Endodermal cell (in vitro differentiated cells): Measurements from ENCODE around the gene LRIT2. TPM values are rescaled to one million over a fixed set of nuclear protein-coding genes. Genes with fewer than 3 reads are reported as not detected.

ENCODE experiments used
- DNase-seq: peaks from one replicate; pipeline ENCODE4 v3.0.0-alpha.2; 2017
- H3K27ac ChIP-seq: 2 replicates; pipeline ENCODE4 v1.5.1; 2013; ENCODE audit warnings: mild to moderate bottlenecking, low read depth, low read length, moderate library complexity
- H3K27me3 ChIP-seq: 2 replicates; pipeline ENCODE4 v1.6.1; 2013; ENCODE audit warnings: mild to moderate bottlenecking, low read length, moderate library complexity; ENCODE audit not compliant: insufficient read depth, control insufficient read depth, poor library complexity, severe bottlenecking
- H3K36me3 ChIP-seq: 2 replicates; pipeline ENCODE4 v1.7.0; 2013; ENCODE audit warnings: mild to moderate bottlenecking, low read length, moderate library complexity; ENCODE audit not compliant: control insufficient read depth, insufficient read depth
- H3K4me1 ChIP-seq: one replicate; pipeline ENCODE4 v1.7.0; 2013; ENCODE audit warnings: low read length; ENCODE audit not compliant: control insufficient read depth, insufficient read depth
- H3K4me3 ChIP-seq: 2 replicates; pipeline ENCODE4 v1.5.1; 2013; ENCODE audit warnings: mild to moderate bottlenecking, low read length, moderate library complexity
- H3K9ac ChIP-seq: 2 replicates; pipeline ENCODE4 v1.6.1; 2013; ENCODE audit warnings: mild to moderate bottlenecking, low read length, moderate library complexity; ENCODE audit not compliant: poor library complexity, severe bottlenecking; ENCODE audit errors: extremely low read depth
- H3K9me3 ChIP-seq: 2 replicates; pipeline ENCODE4 v1.6.1; 2013; ENCODE audit warnings: mild to moderate bottlenecking, low read length, moderate library complexity; ENCODE audit not compliant: control insufficient read depth
- H3K27ac Mint-ChIP-seq: 2 replicates; pipeline ENCODE4 v1.8.0; 2020; ENCODE audit warnings: mixed read lengths
- H3K27me3 Mint-ChIP-seq: 2 replicates; pipeline ENCODE4 v1.8.0; 2021; ENCODE audit warnings: mild to moderate bottlenecking, mixed read lengths; ENCODE audit not compliant: insufficient read depth
- H3K36me3 Mint-ChIP-seq: 2 replicates; pipeline ENCODE4 v1.8.0; 2020; ENCODE audit warnings: low read depth, mixed read lengths
- H3K4me1 Mint-ChIP-seq: 2 replicates; pipeline ENCODE4 v1.8.0; 2020; ENCODE audit warnings: mixed read lengths
- H3K4me3 Mint-ChIP-seq: 2 replicates; pipeline ENCODE4 v1.8.0; 2020; ENCODE audit warnings: mild to moderate bottlenecking, moderate library complexity, mixed read lengths
- H3K9me3 Mint-ChIP-seq: 2 replicates; pipeline ENCODE4 v1.8.0; 2020; ENCODE audit warnings: mild to moderate bottlenecking, mixed read lengths
- CTCF ChIP-seq: fragments of 200-600 bp; sonication (generic); conservative IDR thresholded peaks from 2 replicates; pipeline ENCODE4 v1.5.0; 2021; ENCODE audit warnings: antibody characterized with exemption, mild to moderate bottlenecking
- WGBS, 2 experiments: methylation state at CpG; one replicate each; pipeline versions ENCODE4 v1.1.5 to v1.1.7; 2013; ENCODE audit warnings: missing lambda C conversion rate in 2 of 2, mixed read lengths in 1 of 2; ENCODE audit not compliant: insufficient coverage in 1 of 2, insufficient read length in 1 of 2; 5-methylcytosine and 5-hydroxymethylcytosine counted together
- total RNA-seq, 2 donors: library from RNA; stranded (reverse); fragmentation: NEBNext Ultra II Directional in 1 of 2; extraction: Animal tissue kit (Norgen Biotek cat#: 25700) in 1 of 2; gene quantifications; 2 replicates in 1 of 2; 3 replicates in 1 of 2; pipeline ENCODE4 v1.2.1, GENCODE V29; 2021

Gene LRIT2
- total RNA-seq, 2 donors from 2014 or later, result not detected

GRCh38 chr10:84233940-84234339, 8.6 kb upstream of the LRIT2 start:
- H3K27me3 ChIP-seq, result peaks cover 18% of the 10 kb centered on the region
- no peaks in the 10 kb centered on the region for H3K36me3 ChIP-seq
- Mint-ChIP-seq H3K4me1 (peaks cover 4% of the 10 kb centered on the region), H3K36me3 (no peaks in the 10 kb centered on the region), H3K4me3 (no peak overlapping the region), H3K27me3 (peaks cover 29% of the 10 kb centered on the region), H3K9me3 (no peaks in the 10 kb centered on the region), H3K27ac (no peak overlapping the region)
- DNase-seq, result no peak
- no peaks in the 10 kb centered on the region for H3K9me3 ChIP-seq
- no peaks in the 10 kb centered on the region for H3K4me1 ChIP-seq
- no peak overlapping the region for H3K4me3 ChIP-seq
- no peak overlapping the region for H3K9ac ChIP-seq
- TF ChIP-seq CTCF, result no peak
- no peak overlapping the region for H3K27ac ChIP-seq
- 85 to 94% methylated on average over 2 to 4 of the region's 4 CpGs for WGBS, 2 experiments

GRCh38 chr10:84232376-84232775, 7.0 kb upstream of the LRIT2 start:
- Mint-ChIP-seq H3K27ac (no peak overlapping the region), H3K27me3 (peaks cover 27% of the 10 kb centered on the region), H3K9me3 (no peaks in the 10 kb centered on the region), H3K4me3 (no peak overlapping the region), H3K36me3 (no peaks in the 10 kb centered on the region), H3K4me1 (peaks cover 4% of the 10 kb centered on the region)
- 89 to 91% methylated on average over 8 to 10 of the region's 10 CpGs for WGBS, 2 experiments
- Histone ChIP-seq H3K9me3 (no peaks in the 10 kb centered on the region), H3K27me3 (peaks cover 32% of the 10 kb centered on the region), H3K36me3 (no peaks in the 10 kb centered on the region), H3K4me3 (no peak overlapping the region), H3K9ac (no peak overlapping the region), H3K4me1 (no peaks in the 10 kb centered on the region), H3K27ac (no peak overlapping the region)
- TF ChIP-seq CTCF, result no peak
- no peak for DNase-seq

GRCh38 chr10:84230359-84230758, 5.0 kb upstream of the LRIT2 start:
- Mint-ChIP-seq H3K4me3 (no peak overlapping the region), H3K36me3 (no peaks in the 10 kb centered on the region), H3K27me3 (peaks cover 24% of the 10 kb centered on the region), H3K9me3 (no peaks in the 10 kb centered on the region), H3K4me1 (no peaks in the 10 kb centered on the region), H3K27ac (no peak overlapping the region)
- H3K27me3 ChIP-seq, result peaks cover 41% of the 10 kb centered on the region
- H3K4me1 ChIP-seq, result no peaks in the 10 kb centered on the region
- H3K9me3 ChIP-seq, result no peaks in the 10 kb centered on the region
- no peak overlapping the region for H3K9ac ChIP-seq
- WGBS, 2 experiments, result 91 to 100% methylated on average over 1 of the region's 1 CpG
- H3K36me3 ChIP-seq, result no peaks in the 10 kb centered on the region
- no peak for TF ChIP-seq CTCF
- H3K27ac ChIP-seq, result no peak overlapping the region
- DNase-seq, result no peak
- no peak overlapping the region for H3K4me3 ChIP-seq
